Hypothalamus (tissue), 51 donors: ENCODE data around the gene NFASC.
A peak's percentile ranks its signal among the peaks of the same experiment; 100 is the strongest.

Experiments used
- DNase-seq, 51 donors: peaks; one replicate each; lab custom pipeline; 2025; lab: John Stamatoyannopoulos, UW

Gene NFASC

GRCh38 chr1:205025239-205025638, 154.6 kb downstream of the NFASC start:
- no peak for DNase-seq

- DNase-seq = no peak
Measured at GRCh38 chr1:205026181-205026580, 155.5 kb downstream of the NFASC start.

GRCh38 chr1:205028390-205028789, 157.7 kb downstream of the NFASC start:
- no peak for DNase-seq

DNA sequence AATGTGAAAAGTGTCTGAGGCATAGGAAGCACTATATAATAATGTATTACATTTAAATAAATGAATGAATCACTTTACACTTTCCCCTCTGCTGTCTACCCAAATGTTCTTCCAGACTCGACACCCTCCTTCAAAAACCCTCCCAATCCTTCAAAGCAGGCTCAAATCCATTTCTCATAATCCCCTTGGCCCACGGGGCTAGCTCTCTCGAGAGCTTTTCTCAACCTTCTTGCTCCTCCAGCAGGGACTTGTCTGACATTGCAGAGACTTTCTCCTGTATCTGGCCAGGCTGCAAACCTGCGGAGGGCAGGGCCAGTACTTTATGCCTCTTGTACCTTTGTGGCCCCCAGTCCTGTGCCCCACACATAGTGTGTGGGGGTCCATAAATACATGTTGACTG, 158.3 kb downstream of the NFASC start:
- DNase-seq = no peak

DNA sequence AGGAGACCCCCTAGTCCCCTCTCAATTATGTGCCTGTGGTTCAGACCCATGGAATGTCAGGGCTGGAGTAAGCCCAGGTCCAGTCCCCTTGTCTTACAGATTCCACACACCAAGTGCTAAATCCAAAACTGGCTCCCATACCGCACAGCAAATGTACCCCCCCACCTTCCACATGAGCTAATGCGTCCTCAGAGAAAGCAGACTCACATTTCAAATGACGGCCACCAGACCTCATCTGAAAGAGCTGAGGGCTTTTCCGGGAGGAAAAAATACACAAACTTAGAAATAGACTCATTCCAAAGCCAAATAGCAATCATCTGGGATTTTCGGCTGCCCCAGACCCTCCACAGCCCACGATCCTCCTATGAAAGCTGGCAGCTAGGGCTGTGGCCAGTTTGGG, 159.6 kb downstream of the NFASC start:
- DNase-seq = no peak

DNA sequence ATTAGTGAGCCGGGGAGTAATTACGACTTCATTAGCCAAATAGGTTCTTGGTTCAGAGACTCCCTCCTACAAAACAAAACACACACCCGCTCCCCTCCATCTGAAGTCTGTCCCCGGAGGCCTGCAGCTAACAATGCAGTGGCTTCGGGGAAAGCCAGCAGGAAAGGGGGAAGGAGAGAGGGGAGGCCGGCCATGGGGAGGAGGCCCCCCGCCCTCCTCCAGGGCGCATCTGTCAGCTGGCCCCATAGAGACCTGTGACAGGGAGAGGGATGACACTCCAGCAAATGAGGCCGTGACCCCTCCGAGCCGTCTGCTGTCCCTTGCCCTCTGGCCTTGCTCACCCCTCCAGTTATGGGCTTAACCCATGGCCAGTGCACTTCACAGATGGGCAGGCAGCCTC, 160.2 kb downstream of the NFASC start:
- no peak for DNase-seq

DNA sequence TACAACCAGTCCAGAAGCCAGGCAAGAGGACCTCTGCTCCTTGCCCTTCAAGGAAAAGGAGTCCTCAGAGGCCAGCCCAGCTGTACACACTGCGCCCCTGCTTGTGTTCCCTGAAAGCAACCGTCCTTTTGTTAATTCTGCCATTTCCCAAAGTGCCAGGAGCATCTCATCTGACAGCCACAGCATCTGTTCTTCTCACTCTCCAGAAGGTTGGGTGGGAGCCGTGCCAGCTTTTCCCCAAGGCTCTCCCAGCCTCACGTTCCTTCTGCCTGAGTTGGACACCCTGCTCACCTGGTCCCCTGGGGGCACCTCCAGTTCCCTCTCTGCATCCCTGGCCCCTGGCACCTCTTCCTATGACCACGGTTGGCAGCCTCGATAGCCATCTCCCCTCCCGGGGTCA, 161.8 kb downstream of the NFASC start:
- no peak for DNase-seq

- peak in 14 of 51 donors; percentile 14 to 64 (median 42) for DNase-seq
Measured at GRCh38 chr1:205037539-205037938, 166.9 kb downstream of the NFASC start.

DNA sequence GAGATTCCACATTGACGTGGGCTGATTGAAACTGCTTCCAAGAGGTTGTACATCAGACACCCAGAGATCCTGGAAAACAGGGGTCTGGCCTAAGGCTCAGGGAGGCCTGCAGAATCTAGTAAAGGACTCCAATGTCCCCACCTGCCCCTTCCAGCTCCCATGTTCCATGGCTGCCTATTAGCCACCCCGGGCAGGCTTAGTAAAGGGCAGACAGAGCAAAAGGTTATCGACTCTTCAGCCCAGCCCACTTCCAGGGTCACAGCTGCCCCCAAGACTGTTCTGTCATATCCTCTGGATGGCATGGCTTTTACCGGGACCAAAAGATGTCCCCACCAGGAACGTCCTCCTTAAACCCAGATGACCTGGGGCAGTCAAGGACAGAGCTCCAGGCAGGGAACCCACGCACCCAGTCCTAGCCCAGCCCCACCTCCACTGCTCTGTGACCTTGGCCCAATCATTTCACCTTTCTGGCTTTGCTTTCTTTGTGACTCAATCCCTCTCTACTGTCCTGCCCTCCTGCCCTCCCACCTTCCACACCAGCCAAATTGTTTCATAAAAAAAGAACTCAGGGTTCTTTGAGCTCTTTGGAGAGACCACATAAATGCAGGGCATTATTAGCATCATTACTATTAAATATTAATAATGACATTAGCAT, 167.6 kb downstream of the NFASC start:
- no peak for DNase-seq

DNA sequence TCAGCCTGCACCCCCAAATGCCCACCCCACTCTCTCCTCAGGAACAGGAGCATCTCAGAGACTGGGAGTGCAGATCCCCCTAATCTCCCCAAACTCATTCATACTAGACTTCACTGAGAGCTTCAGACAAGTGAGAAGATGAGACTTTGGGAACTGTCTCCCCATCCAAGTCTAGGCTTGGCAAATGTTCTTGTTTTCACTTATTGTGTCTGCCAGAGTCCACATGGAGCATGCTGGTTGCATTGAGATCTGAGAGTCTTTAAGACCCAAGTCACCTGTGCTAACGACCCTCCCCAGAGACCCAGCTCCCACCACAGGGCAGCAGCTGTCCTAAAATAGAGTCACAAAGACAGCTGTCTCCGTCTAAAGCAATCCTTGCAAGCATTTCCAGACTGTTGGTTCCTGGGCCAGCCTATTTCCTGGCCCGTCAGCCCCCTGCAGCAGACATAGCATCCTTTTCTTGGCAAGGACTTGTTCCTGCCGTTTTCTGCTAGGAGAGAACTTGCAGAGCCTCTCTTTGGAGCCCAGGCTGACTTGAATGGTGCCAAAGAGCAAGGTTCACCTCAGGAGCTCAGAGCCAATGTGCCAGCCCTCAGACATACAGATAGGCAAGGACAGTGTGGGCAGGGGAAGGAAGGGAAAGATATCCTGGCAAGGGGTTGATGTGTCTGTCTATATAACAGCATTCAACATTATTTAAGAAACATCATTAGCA, 170.5 kb downstream of the NFASC start:
- DNase-seq = peak in 1 of 51 donors; percentile 16

GRCh38 chr1:205041998-205042910, 171.6 kb downstream of the NFASC start:
- DNase-seq = peak in 32 of 51 donors; percentile 10 to 80 (median 54)

- peak in 48 of 51 donors; percentile 10 to 92 (median 78) for DNase-seq
Measured at GRCh38 chr1:205042911-205043806, 172.5 kb downstream of the NFASC start, which contains the start of gene CNTN2. Gene CNTN2, plus strand, starts transcription at chr1:205043212. Its CDS starts 9,974 bp downstream, at chr1:205053186.

DNA sequence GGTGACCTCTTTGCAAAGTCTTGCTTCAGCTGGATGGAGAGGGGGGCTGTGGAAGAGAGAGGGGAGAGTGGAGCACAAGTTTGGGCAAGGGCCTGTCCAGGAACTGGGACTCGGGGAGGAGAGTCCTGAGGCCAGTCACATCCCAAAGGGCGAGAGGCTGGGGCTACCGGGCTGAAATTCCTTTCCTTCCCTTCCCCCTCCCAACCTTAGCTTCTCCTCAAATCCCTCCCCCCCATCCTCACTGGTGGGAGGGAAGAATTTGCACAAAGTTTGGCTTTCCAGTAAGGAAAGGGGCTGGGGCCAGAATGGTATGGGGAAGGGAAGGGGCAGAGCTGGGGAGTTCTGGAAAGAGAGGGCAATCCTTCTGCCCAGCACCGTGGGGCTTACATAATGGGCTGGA, 173.2 kb downstream of the NFASC start:
- no peak for DNase-seq

GRCh38 chr1:205044741-205045140, 174.1 kb downstream of the NFASC start:
- DNase-seq = no peak

DNA sequence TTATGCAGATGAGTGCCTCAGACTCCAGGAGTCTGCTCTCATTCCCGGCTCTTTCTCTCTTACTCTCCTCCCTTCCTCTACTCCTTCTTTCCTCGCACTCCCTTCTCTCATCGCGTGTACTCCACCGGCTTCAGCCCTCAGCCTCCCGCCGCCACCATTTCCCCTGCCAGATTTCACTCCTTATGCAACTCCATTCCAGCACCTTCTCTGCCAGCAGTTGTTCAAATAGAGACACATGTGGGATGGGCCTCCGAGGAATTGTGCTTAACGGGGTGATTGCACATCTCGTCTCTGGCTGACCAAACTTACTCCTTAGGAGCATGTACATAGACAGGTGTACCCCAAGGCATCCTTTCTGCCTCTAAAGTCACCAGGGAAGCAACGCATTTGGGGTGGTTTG, 174.5 kb downstream of the NFASC start:
- peak in 2 of 51 donors; percentile 41 for DNase-seq

DNA sequence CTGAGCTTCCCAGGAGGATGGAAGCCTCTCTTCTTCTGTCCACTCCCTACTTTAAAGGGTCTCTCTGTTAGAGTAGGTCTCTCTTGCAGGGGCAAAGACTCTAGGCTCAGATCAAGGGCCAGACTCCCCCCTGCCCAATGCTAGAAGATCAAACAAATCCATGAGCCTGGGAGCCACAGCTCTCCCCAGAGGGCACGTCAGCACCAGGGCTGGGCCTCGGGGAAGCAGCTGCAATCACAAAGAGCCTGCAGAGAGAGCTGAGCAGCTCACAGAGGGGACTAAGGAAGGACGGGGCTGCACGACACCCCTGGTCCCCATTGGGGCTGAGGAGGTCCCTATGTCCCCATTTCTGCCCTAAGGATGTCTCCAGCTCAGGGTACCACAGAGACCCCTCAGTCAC, 176.2 kb downstream of the NFASC start:
- DNase-seq = peak in 38 of 51 donors; percentile 13 to 80 (median 54)

- DNase-seq = peak in 10 of 51 donors; percentile 28 to 70 (median 53)
Measured at GRCh38 chr1:205047764-205048231, 177.1 kb downstream of the NFASC start.

- DNase-seq = peak in 47 of 51 donors; percentile 15 to 97 (median 80)
Measured at GRCh38 chr1:205048382-205048781, 177.7 kb downstream of the NFASC start.

DNA sequence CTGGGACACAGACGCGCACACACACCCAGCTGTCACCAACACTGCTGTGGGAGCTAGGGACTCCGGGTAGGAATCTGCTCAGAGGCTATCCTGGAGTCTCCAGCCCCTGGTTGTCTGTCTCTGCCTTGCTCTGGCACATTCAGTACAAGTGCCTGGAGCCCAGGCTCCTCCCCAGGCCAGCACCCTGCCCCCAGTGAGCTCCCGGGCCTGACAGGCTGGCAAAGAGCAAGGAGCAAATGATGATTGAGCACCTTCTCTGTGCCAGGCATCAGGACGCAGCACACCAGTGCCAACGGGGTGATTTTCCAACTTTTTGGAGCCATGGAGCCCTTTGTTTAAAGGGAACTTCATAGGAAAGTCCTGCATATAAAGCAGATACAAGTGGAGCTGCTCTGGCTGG, 178.8 kb downstream of the NFASC start:
- DNase-seq = peak in 30 of 51 donors; percentile 14 to 84 (median 40)

GRCh38 chr1:205052690-205053089, 182.0 kb downstream of the NFASC start:
- no peak for DNase-seq
